HG02852 (cell line): ENCODE data around the gene LST1.

ENCODE experiments used
- ATAC-seq: cut with Tn5 transposase; IDR thresholded peaks from one replicate; pipeline ENCODE4 v1.9.1; 2021; ENCODE audit warnings: mild to moderate bottlenecking, moderate library complexity; ENCODE audit not compliant: unreplicated experiment

Gene LST1

GRCh38 chr6:31559958-31560696 lies 25.9 kb upstream of the LST1 start:
- ATAC-seq = peak; percentile 52

GRCh38 chr6:31560697-31561058 lies 25.4 kb upstream of the LST1 start:
- no peak for ATAC-seq

GRCh38 chr6:31567531-31568370 lies 18.3 kb upstream of the LST1 start:
- no peak for ATAC-seq

DNA sequence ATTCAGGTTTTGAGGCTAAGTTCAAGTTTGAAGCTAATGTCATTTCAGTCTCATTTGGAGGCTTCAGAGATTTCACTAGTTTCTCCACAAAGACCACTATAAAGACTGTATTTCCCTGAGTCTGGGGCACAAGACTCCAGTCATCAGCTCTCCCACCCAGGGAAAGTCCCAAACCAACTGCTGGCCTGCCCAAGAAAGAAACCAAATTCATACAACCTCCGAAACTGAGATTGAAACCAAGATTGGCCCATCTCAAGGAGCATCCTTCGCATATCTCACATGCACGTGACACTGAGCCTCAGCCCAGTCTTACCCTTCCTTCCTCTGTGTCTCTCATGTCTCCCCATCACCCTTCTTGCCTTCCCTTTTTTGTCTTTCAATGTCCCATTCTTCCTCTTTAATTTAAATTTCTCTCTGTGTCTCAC lies 17.5 kb upstream of the LST1 start:
- ATAC-seq = peak; percentile 54

- no peak for ATAC-seq
Observed at GRCh38 chr6:31569861-31570536, 16.1 kb upstream of the LST1 start.

GRCh38 chr6:31572041-31572911 lies 13.8 kb upstream of the LST1 start, which contains the start of gene LTA:
Gene LTA (plus strand): TSS chr6:31572289. CDS start chr6:31572743, 454 bp downstream.
- ATAC-seq = no peak

DNA sequence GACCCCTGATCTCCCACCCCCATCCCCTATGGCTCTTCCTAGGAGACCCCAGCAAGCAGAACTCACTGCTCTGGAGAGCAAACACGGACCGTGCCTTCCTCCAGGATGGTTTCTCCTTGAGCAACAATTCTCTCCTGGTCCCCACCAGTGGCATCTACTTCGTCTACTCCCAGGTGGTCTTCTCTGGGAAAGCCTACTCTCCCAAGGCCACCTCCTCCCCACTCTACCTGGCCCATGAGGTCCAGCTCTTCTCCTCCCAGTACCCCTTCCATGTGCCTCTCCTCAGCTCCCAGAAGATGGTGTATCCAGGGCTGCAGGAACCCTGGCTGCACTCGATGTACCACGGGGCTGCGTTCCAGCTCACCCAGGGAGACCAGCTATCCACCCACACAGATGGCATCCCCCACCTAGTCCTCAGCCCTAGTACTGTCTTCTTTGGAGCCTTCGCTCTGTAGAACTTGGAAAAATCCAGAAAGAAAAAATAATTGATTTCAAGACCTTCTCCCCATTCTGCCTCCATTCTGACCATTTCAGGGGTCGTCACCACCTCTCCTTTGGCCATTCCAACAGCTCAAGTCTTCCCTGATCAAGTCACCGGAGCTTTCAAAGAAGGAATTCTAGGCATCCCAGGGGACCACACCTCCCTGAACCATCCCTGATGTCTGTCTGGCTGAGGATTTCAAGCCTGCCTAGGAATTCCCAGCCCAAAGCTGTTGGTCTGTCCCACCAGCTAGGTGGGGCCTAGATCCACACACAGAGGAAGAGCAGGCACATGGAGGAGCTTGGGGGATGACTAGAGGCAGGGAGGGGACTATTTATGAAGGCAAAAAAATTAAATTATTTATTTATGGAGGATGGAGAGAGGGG lies 12.6 kb upstream of the LST1 start:
- no peak for ATAC-seq

GRCh38 chr6:31574106-31575061 lies 11.7 kb upstream of the LST1 start:
- ATAC-seq = no peak

DNA sequence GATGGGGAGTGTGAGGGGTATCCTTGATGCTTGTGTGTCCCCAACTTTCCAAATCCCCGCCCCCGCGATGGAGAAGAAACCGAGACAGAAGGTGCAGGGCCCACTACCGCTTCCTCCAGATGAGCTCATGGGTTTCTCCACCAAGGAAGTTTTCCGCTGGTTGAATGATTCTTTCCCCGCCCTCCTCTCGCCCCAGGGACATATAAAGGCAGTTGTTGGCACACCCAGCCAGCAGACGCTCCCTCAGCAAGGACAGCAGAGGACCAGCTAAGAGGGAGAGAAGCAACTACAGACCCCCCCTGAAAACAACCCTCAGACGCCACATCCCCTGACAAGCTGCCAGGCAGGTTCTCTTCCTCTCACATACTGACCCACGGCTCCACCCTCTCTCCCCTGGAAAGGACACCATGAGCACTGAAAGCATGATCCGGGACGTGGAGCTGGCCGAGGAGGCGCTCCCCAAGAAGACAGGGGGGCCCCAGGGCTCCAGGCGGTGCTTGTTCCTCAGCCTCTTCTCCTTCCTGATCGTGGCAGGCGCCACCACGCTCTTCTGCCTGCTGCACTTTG lies 10.7 kb upstream of the LST1 start, which contains the start of gene TNF:
TNF (plus strand) TSS at position 231 of the 567 bp plus-strand sequence; CDS start at position 408, 177 bp downstream.
- ATAC-seq = no peak

DNA sequence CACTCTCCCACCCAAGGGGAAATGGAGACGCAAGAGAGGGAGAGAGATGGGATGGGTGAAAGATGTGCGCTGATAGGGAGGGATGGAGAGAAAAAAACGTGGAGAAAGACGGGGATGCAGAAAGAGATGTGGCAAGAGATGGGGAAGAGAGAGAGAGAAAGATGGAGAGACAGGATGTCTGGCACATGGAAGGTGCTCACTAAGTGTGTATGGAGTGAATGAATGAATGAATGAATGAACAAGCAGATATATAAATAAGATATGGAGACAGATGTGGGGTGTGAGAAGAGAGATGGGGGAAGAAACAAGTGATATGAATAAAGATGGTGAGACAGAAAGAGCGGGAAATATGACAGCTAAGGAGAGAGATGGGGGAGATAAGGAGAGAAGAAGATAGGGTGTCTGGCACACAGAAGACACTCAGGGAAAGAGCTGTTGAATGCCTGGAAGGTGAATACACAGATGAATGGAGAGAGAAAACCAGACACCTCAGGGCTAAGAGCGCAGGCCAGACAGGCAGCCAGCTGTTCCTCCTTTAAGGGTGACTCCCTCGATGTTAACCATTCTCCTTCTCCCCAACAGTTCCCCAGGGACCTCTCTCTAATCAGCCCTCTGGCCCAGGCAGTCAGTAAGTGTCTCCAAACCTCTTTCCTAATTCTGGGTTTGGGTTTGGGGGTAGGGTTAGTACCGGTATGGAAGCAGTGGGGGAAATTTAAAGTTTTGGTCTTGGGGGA lies 10.0 kb upstream of the LST1 start:
- no peak for ATAC-seq

GRCh38 chr6:31576897-31577578 lies 9.0 kb upstream of the LST1 start:
- ATAC-seq = no peak

DNA sequence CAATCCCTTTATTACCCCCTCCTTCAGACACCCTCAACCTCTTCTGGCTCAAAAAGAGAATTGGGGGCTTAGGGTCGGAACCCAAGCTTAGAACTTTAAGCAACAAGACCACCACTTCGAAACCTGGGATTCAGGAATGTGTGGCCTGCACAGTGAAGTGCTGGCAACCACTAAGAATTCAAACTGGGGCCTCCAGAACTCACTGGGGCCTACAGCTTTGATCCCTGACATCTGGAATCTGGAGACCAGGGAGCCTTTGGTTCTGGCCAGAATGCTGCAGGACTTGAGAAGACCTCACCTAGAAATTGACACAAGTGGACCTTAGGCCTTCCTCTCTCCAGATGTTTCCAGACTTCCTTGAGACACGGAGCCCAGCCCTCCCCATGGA lies 8.5 kb upstream of the LST1 start:
- no peak for ATAC-seq

DNA sequence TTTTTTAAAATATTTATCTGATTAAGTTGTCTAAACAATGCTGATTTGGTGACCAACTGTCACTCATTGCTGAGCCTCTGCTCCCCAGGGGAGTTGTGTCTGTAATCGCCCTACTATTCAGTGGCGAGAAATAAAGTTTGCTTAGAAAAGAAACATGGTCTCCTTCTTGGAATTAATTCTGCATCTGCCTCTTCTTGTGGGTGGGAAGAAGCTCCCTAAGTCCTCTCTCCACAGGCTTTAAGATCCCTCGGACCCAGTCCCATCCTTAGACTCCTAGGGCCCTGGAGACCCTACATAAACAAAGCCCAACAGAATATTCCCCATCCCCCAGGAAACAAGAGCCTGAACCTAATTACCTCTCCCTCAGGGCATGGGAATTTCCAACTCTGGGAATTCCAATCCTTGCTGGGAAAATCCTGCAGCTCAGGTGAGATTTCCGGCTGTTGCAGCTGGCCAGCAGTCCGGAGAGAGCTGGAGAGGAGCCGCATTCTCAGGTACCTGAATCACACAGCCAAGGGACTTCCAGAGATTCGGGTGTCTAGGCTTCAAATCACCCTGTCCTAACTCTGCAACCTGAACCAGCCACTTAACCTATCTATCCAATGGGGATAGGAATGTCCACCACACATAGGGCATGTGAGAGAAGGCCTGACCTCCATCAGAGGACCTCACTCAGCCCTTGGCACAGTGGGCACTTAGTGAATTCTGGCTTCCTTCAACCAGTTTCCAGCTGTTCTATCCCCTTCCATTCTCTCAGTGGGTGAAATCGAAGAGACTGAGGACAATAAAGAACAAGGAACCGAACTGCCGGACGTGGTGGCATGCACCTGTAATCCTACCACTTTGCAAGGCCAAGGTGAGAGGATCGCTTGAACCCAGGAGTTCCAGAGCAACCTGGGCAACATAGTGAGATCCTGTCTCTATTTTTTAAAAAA lies 7.6 kb upstream of the LST1 start:
- ATAC-seq = no peak

- ATAC-seq = no peak
Observed at GRCh38 chr6:31579119-31579505, 7.0 kb upstream of the LST1 start.

DNA sequence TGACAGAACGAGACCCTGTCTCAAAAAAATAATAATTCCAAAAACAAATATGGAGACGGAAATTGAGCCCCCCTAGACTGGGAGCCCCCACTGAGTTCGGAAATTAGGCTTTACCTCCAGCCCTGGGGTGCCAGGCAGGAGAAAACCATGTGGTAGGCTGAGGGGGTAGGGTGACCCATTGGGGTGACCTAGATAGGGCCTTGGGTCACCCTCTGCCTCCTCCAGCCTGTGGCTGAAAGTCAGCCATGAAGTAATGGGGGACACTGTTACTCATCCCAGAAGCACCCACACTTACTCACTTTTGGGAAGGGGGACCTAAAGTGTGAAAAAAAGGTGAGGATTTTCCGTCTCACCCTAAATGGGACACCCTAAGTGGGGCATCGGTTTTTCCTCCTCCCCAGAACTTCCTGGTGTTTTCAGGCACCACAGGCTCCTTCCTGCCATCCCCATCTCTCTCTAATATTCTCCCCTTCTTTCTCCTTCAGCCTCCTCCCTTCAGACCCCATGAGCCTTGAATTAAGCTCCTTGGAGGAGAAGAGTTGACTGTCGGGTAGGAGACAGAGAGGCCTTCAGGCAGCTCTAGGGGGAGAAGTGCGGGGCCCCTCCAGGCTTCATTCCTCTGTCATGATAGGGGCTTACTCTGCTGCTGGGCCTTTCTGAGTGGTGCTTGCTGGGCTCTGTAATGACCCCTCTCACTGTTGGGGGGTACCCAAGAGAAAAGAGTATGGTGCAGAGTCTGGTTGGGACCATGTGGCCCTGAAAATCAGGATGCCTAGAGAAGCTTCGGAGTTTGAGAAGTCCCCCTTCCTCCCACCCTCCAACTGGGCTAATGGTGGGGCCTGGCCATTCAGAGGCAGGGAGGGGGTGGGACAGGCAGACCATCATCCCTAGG lies 6.3 kb upstream of the LST1 start:
- no peak for ATAC-seq
